ENCODE data around the gene STRAP.

Gene STRAP

GRCh38 chr12:15928870-15929571 lies 46.8 kb downstream of the STRAP start:
- TF ChIP-seq CTCF (IDR thresholded peaks at IDR 0.05; ENCODE audit: low read length): no peak
- no peak for TF ChIP-seq EZH2 (IDR thresholded peaks at IDR 0.05; ENCODE audit: borderline replicate concordance, low read length)
- no peak overlapping the region for H3K4me3 ChIP-seq (ENCODE audit: low read depth, low read length, poor library complexity, severe bottlenecking)
- H3K9me3 ChIP-seq (ENCODE audit: low read length): no peaks in the 10 kb centered on the region
- no peaks in the 10 kb centered on the region for H4K20me1 ChIP-seq (ENCODE audit: insufficient read depth, low read length)
- no peaks in the 10 kb centered on the region for H3K4me1 ChIP-seq (ENCODE audit: insufficient read depth, low read length, severe bottlenecking)
- no peak overlapping the region for H2AFZ ChIP-seq (ENCODE audit: low read length)
- no peaks in the 10 kb centered on the region for H3K27me3 ChIP-seq (ENCODE audit: insufficient read depth, low read length)
- no peaks in the 10 kb centered on the region for H3F3A ChIP-seq (ENCODE audit: insufficient read depth, low read length)
- H3K4me2 ChIP-seq (ENCODE audit: low read length): no peak overlapping the region
- no peak overlapping the region for H3K9ac ChIP-seq (ENCODE audit: low read length)
- no peaks in the 10 kb centered on the region for H3K36me3 ChIP-seq (ENCODE audit: insufficient read depth, low read length)
- H3K27ac ChIP-seq (ENCODE audit: low read depth, low read length, poor library complexity, severe bottlenecking): no peak overlapping the region
- H3K9me2 ChIP-seq (ENCODE audit: low read depth, low read length): no peaks in the 10 kb centered on the region
- no peaks in the 10 kb centered on the region for H3K79me2 ChIP-seq (ENCODE audit: insufficient read depth, low read length)

- H3K9me2 ChIP-seq (ENCODE audit: low read depth, low read length): no peaks in the 10 kb centered on the region
- H3K27me3 ChIP-seq (ENCODE audit: insufficient read depth, low read length): no peaks in the 10 kb centered on the region
- H3K9ac ChIP-seq (ENCODE audit: low read length): no peak overlapping the region
- H3K4me2 ChIP-seq (ENCODE audit: low read length): no peak overlapping the region
- no peak for TF ChIP-seq EZH2 (IDR thresholded peaks at IDR 0.05; ENCODE audit: borderline replicate concordance, low read length)
- peak; percentile 41; the same call in 1 of the 2 replicates for TF ChIP-seq CTCF (IDR thresholded peaks at IDR 0.05; ENCODE audit: low read length)
- H2AFZ ChIP-seq (ENCODE audit: low read length): no peak overlapping the region
- no peaks in the 10 kb centered on the region for H3K36me3 ChIP-seq (ENCODE audit: insufficient read depth, low read length)
- no peaks in the 10 kb centered on the region for H3F3A ChIP-seq (ENCODE audit: insufficient read depth, low read length)
- H3K9me3 ChIP-seq (ENCODE audit: low read length): no peaks in the 10 kb centered on the region
- H4K20me1 ChIP-seq (ENCODE audit: insufficient read depth, low read length): no peaks in the 10 kb centered on the region
- no peak overlapping the region for H3K4me3 ChIP-seq (ENCODE audit: low read depth, low read length, poor library complexity, severe bottlenecking)
- no peaks in the 10 kb centered on the region for H3K4me1 ChIP-seq (ENCODE audit: insufficient read depth, low read length, severe bottlenecking)
- H3K79me2 ChIP-seq (ENCODE audit: insufficient read depth, low read length): no peaks in the 10 kb centered on the region
- H3K27ac ChIP-seq (ENCODE audit: low read depth, low read length, poor library complexity, severe bottlenecking): no peak overlapping the region
Observed at GRCh38 chr12:15931590-15932053, 49.4 kb downstream of the STRAP start.

- H3F3A ChIP-seq (ENCODE audit: insufficient read depth, low read length): no peaks in the 10 kb centered on the region
- H2AFZ ChIP-seq (ENCODE audit: low read length): no peak overlapping the region
- H3K9ac ChIP-seq (ENCODE audit: low read length): no peak overlapping the region
- no peak overlapping the region for H3K4me3 ChIP-seq (ENCODE audit: low read depth, low read length, poor library complexity, severe bottlenecking)
- no peaks in the 10 kb centered on the region for H3K36me3 ChIP-seq (ENCODE audit: insufficient read depth, low read length)
- TF ChIP-seq CTCF (IDR thresholded peaks at IDR 0.05; ENCODE audit: low read length): no peak
- H3K79me2 ChIP-seq (ENCODE audit: insufficient read depth, low read length): no peaks in the 10 kb centered on the region
- H3K27ac ChIP-seq (ENCODE audit: low read depth, low read length, poor library complexity, severe bottlenecking): no peak overlapping the region
- no peaks in the 10 kb centered on the region for H3K9me3 ChIP-seq (ENCODE audit: low read length)
- H3K4me2 ChIP-seq (ENCODE audit: low read length): no peak overlapping the region
- no peaks in the 10 kb centered on the region for H3K27me3 ChIP-seq (ENCODE audit: insufficient read depth, low read length)
- no peaks in the 10 kb centered on the region for H3K9me2 ChIP-seq (ENCODE audit: low read depth, low read length)
- no peaks in the 10 kb centered on the region for H4K20me1 ChIP-seq (ENCODE audit: insufficient read depth, low read length)
- H3K4me1 ChIP-seq (ENCODE audit: insufficient read depth, low read length, severe bottlenecking): no peaks in the 10 kb centered on the region
Observed at GRCh38 chr12:15932327-15932726, 50.1 kb downstream of the STRAP start.
